Measurements from ENCODE around the gene SLC41A3. TPM values are rescaled to one million over a fixed set of nuclear protein-coding genes. Genes with fewer than 3 reads are reported as not detected.
A peak's percentile ranks its signal among the peaks of the same experiment; 100 is the strongest.

The SLC41A3 gene
- total and polyA plus RNA-seq, 4 donors, result 9.3 to 19.8 (median 12.7) TPM

DNA sequence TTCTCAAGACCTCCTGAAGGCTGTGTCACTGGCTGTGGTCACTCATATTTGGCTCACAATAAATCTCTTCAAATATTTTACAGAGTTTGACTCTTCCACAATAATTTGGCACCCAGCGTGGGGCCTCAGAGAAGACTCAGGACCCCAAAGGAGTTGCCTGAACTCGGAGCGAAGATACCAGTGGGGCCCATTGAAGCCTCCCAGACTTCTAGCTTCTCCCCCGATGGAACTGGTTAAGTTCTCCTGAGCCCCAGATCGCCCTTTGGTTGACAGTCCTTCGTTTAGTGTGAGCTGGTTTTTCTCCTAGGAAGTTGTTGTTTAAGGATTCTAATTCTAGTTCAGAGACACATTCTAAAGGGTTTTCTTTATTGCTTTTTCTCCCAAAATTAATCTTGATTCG is 1.4 kb upstream of the SLC41A3 start:
- H3K27me3 ChIP-seq (ENCODE audit: control insufficient read depth in 4 of 4, insufficient read depth in 4 of 4, low read length in 3 of 4), result no peaks in the 10 kb centered on the region
- TF ChIP-seq RAD21 (IDR thresholded peaks at IDR 0.05) (no peak), RXRA (IDR thresholded peaks at IDR 0.05) (no peak), HNF4G (IDR thresholded peaks at IDR 0.05) (no peak), SP1 (IDR thresholded peaks at IDR 0.05) (no peak)
- TF ChIP-seq, protein P1, sequence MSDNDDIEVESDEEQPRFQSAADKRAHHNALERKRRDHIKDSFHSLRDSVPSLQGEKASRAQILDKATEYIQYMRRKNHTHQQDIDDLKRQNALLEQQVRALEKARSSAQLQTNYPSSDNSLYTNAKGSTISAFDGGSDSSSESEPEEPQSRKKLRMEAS (IDR thresholded peaks at IDR 0.05), result no peak
- TF ChIP-seq, protein P2, sequence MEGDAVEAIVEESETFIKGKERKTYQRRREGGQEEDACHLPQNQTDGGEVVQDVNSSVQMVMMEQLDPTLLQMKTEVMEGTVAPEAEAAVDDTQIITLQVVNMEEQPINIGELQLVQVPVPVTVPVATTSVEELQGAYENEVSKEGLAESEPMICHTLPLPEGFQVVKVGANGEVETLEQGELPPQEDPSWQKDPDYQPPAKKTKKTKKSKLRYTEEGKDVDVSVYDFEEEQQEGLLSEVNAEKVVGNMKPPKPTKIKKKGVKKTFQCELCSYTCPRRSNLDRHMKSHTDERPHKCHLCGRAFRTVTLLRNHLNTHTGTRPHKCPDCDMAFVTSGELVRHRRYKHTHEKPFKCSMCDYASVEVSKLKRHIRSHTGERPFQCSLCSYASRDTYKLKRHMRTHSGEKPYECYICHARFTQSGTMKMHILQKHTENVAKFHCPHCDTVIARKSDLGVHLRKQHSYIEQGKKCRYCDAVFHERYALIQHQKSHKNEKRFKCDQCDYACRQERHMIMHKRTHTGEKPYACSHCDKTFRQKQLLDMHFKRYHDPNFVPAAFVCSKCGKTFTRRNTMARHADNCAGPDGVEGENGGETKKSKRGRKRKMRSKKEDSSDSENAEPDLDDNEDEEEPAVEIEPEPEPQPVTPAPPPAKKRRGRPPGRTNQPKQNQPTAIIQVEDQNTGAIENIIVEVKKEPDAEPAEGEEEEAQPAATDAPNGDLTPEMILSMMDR (IDR thresholded peaks at IDR 0.05; ENCODE audit: low read depth, low read length, missing input control), result no peak
- WGBS, result 99% methylated on average over 7 of the region's 7 CpGs
- no peaks in the 10 kb centered on the region for H3K36me3 ChIP-seq (ENCODE audit: control insufficient read depth in 4 of 4, insufficient read depth in 3 of 4, low read depth in 1 of 4, low read length in 3 of 4)
- no peak for DNase-seq (ENCODE audit: low spot score)
- no peak overlapping the region for H3K9ac ChIP-seq (ENCODE audit: low read depth in 1 of 2, low read length in 2 of 2)
- H3K27ac ChIP-seq (ENCODE audit: low read depth in 1 of 2, low read length in 2 of 2), result no peak overlapping the region
- no peaks in the 10 kb centered on the region for H3K9me3 ChIP-seq (ENCODE audit: control insufficient read depth in 4 of 4, low read length in 3 of 4)
- H3K4me1 ChIP-seq (ENCODE audit: control insufficient read depth in 4 of 4, insufficient read depth in 4 of 4, low read length in 3 of 4), result peaks cover 0 to 12% (median 4%) of the 10 kb centered on the region in 4 donors
- no peak overlapping the region for H3K4me3 ChIP-seq (ENCODE audit: low read depth in 1 of 3, low read length in 3 of 3)

DNA sequence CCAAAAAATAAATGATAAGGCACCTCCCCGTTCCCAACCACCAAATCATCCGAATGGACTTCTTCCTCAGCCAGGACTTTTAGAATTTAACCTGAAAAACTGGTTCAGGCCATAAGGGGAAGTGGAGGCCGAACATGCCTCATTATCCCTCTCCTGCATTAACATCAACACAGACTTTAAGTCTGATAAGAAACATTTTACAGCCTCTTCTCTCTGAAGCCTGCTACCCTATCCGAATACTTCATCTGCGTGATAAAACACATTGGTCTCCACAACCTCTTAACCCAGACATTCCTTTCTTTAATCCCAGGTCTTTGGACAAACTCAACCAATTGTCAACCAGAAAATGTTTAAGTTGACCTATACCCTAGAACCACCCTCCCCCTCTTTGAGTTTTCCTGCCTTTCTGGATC is 850 bp upstream of the SLC41A3 start:
- Histone ChIP-seq H3K27me3 (ENCODE audit: control insufficient read depth in 4 of 4, insufficient read depth in 4 of 4, low read length in 3 of 4) (no peaks in the 10 kb centered on the region), H3K4me1 (ENCODE audit: control insufficient read depth in 4 of 4, insufficient read depth in 4 of 4, low read length in 3 of 4) (peaks cover 0 to 12% (median 4%) of the 10 kb centered on the region in 4 donors), H3K36me3 (ENCODE audit: control insufficient read depth in 4 of 4, insufficient read depth in 3 of 4, low read depth in 1 of 4, low read length in 3 of 4) (no peaks in the 10 kb centered on the region), H3K27ac (ENCODE audit: low read depth in 1 of 2, low read length in 2 of 2) (no peak overlapping the region), H3K9me3 (ENCODE audit: control insufficient read depth in 4 of 4, low read length in 3 of 4) (no peaks in the 10 kb centered on the region), H3K9ac (ENCODE audit: low read depth in 1 of 2, low read length in 2 of 2) (peak overlapping the region; percentile 49), H3K4me3 (ENCODE audit: low read depth in 1 of 3, low read length in 3 of 3) (peak overlapping the region in 2 of 3 donors; percentile 67 to 99)
- DNase-seq (ENCODE audit: low spot score), result no peak
- WGBS, result 71% methylated on average over 5 of the region's 5 CpGs
- TF ChIP-seq GABPA (IDR thresholded peaks at IDR 0.05 in 1 of 2, conservative IDR thresholded peaks at IDR 0.05 in 1 of 2) (no peak), NR2F2 (IDR thresholded peaks at IDR 0.05) (no peak), RAD21 (IDR thresholded peaks at IDR 0.05) (no peak), FOXA1 (IDR thresholded peaks at IDR 0.05) (no peak), JUND (IDR thresholded peaks at IDR 0.05) (no peak), YY1 (IDR thresholded peaks at IDR 0.05) (no peak), HNF4G (IDR thresholded peaks at IDR 0.05) (no peak), FOXA2 (IDR thresholded peaks at IDR 0.05) (no peak), RXRA (IDR thresholded peaks at IDR 0.05) (no peak), EGR1 (IDR thresholded peaks at IDR 0.05; ENCODE audit: low read depth in 2 of 2) (no peak), TAF1 (conservative IDR thresholded peaks at IDR 0.05) (no peak), HNF4A (conservative IDR thresholded peaks at IDR 0.05) (no peak), SP1 (IDR thresholded peaks at IDR 0.05) (no peak)
- TF ChIP-seq, protein P3, sequence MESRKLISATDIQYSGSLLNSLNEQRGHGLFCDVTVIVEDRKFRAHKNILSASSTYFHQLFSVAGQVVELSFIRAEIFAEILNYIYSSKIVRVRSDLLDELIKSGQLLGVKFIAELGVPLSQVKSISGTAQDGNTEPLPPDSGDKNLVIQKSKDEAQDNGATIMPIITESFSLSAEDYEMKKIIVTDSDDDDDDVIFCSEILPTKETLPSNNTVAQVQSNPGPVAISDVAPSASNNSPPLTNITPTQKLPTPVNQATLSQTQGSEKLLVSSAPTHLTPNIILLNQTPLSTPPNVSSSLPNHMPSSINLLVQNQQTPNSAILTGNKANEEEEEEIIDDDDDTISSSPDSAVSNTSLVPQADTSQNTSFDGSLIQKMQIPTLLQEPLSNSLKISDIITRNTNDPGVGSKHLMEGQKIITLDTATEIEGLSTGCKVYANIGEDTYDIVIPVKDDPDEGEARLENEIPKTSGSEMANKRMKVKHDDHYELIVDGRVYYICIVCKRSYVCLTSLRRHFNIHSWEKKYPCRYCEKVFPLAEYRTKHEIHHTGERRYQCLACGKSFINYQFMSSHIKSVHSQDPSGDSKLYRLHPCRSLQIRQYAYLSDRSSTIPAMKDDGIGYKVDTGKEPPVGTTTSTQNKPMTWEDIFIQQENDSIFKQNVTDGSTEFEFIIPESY (IDR thresholded peaks at IDR 0.05), result no peak
- TF ChIP-seq, protein P4, sequence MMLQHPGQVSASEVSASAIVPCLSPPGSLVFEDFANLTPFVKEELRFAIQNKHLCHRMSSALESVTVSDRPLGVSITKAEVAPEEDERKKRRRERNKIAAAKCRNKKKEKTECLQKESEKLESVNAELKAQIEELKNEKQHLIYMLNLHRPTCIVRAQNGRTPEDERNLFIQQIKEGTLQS (IDR thresholded peaks at IDR 0.05), result no peak
- TF ChIP-seq, protein P5, sequence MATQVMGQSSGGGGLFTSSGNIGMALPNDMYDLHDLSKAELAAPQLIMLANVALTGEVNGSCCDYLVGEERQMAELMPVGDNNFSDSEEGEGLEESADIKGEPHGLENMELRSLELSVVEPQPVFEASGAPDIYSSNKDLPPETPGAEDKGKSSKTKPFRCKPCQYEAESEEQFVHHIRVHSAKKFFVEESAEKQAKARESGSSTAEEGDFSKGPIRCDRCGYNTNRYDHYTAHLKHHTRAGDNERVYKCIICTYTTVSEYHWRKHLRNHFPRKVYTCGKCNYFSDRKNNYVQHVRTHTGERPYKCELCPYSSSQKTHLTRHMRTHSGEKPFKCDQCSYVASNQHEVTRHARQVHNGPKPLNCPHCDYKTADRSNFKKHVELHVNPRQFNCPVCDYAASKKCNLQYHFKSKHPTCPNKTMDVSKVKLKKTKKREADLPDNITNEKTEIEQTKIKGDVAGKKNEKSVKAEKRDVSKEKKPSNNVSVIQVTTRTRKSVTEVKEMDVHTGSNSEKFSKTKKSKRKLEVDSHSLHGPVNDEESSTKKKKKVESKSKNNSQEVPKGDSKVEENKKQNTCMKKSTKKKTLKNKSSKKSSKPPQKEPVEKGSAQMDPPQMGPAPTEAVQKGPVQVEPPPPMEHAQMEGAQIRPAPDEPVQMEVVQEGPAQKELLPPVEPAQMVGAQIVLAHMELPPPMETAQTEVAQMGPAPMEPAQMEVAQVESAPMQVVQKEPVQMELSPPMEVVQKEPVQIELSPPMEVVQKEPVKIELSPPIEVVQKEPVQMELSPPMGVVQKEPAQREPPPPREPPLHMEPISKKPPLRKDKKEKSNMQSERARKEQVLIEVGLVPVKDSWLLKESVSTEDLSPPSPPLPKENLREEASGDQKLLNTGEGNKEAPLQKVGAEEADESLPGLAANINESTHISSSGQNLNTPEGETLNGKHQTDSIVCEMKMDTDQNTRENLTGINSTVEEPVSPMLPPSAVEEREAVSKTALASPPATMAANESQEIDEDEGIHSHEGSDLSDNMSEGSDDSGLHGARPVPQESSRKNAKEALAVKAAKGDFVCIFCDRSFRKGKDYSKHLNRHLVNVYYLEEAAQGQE (IDR thresholded peaks at IDR 0.05), result no peak
- TF ChIP-seq, protein P2 (IDR thresholded peaks at IDR 0.05; ENCODE audit: low read depth, low read length, missing input control), result no peak
- TF ChIP-seq, protein P1 (IDR thresholded peaks at IDR 0.05), result no peak

Data from liver (tissue), 9 donors.